Upper lobe of right lung (tissue), 1 donor: Measurements from ENCODE around the gene ADNP. TPM values are rescaled to one million over a fixed set of nuclear protein-coding genes. Genes with fewer than 3 reads are reported as not detected.
A peak's percentile ranks its signal among the peaks of the same experiment; 100 is the strongest.

Source experiments
- ATAC-seq: fragments of 200-7000 bp; cut with Tn5 transposase; one replicate; pipeline ENCODE4 v1.9.1; 2020; ENCODE audit warnings: mild to moderate bottlenecking, moderate library complexity
- DNase-seq: peaks from one replicate; pipeline ENCODE4 v3.0.0-alpha.2; 2020
- H3K27ac ChIP-seq: fragments of 200-600 bp; one replicate; pipeline ENCODE4 v1.8.0; 2022
- H3K27me3 ChIP-seq: fragments of 200-600 bp; one replicate; pipeline ENCODE4 v1.8.0; 2022; ENCODE audit warnings: mild to moderate bottlenecking
- H3K36me3 ChIP-seq: fragments of 200-600 bp; one replicate; pipeline ENCODE4 v1.8.0; 2022
- H3K4me1 ChIP-seq: fragments of 200-600 bp; one replicate; pipeline ENCODE4 v1.8.0; 2022
- H3K4me3 ChIP-seq: fragments of 200-600 bp; one replicate; pipeline ENCODE4 v1.8.0; 2022; ENCODE audit warnings: mild to moderate bottlenecking
- H3K9me3 ChIP-seq: fragments of 200-600 bp; one replicate; pipeline ENCODE4 v1.8.0; 2022
- CTCF ChIP-seq: fragments of 200-600 bp; IDR thresholded peaks from one replicate; pipeline ENCODE4 v1.8.0; 2022; ENCODE audit warnings: antibody characterized with exemption
- intact Hi-C: fragments of 100-400 bp; cut with DNase I; formaldehyde crosslinking; loops from one replicate; pipeline ENCODE4 v1.11.0; 2022
- total RNA-seq: library from RNA; stranded (reverse); fragmentation: NEBNext Ultra II Directional; extraction: Animal tissue kit (Norgen Biotek cat#: 25700); gene quantifications from one replicate; pipeline ENCODE4 v1.2.1, GENCODE V29; 2021
- donor health status: DM: no; HTN: yes; CAD: no; lungs with severe emphysema.

Gene ADNP
- total RNA-seq, 1 donor from 2014 or later: 54.1 TPM

- H3K4me3 ChIP-seq: peak overlapping the region; percentile 21
- intact Hi-C loops: no loop called here
- H3K27ac ChIP-seq: peak overlapping the region; percentile 11
- H3K4me1 ChIP-seq: peaks cover 9% of the 10 kb centered on the region
- H3K36me3 ChIP-seq: no peaks in the 10 kb centered on the region
- DNase-seq (no peak), ATAC-seq (peak; percentile 76)
- H3K27me3 ChIP-seq: no peaks in the 10 kb centered on the region
- no peak for TF ChIP-seq CTCF
- no peaks in the 10 kb centered on the region for H3K9me3 ChIP-seq
Measured at GRCh38 chr20:50848341-50848808, 82.9 kb downstream of the ADNP start.

GRCh38 chr20:50845566-50846215 lies 85.5 kb downstream of the ADNP start:
- DNase-seq (no peak), ATAC-seq (no peak)
- Histone ChIP-seq H3K27ac (no peak overlapping the region), H3K4me1 (peaks cover 9% of the 10 kb centered on the region), H3K4me3 (no peak overlapping the region), H3K36me3 (no peaks in the 10 kb centered on the region), H3K27me3 (no peaks in the 10 kb centered on the region), H3K9me3 (no peaks in the 10 kb centered on the region)
- intact Hi-C loops: no loop called here
- no peak for TF ChIP-seq CTCF

GRCh38 chr20:50844430-50845100 lies 86.7 kb downstream of the ADNP start:
- intact Hi-C loops: no loop called here
- H3K4me1 ChIP-seq: peaks cover 9% of the 10 kb centered on the region
- no peak overlapping the region for H3K4me3 ChIP-seq
- H3K9me3 ChIP-seq: no peaks in the 10 kb centered on the region
- no peak overlapping the region for H3K27ac ChIP-seq
- no peak for TF ChIP-seq CTCF
- ATAC-seq: no peak
- no peaks in the 10 kb centered on the region for H3K27me3 ChIP-seq
- DNase-seq: no peak
- H3K36me3 ChIP-seq: no peaks in the 10 kb centered on the region

GRCh38 chr20:50843331-50844276 lies 87.6 kb downstream of the ADNP start:
- intact Hi-C loops: no loop called here
- H3K9me3 ChIP-seq: no peaks in the 10 kb centered on the region

More at GRCh38 chr20:50843331-50844276, 87.6 kb downstream of the ADNP start:
- DNase-seq (no peak), ATAC-seq (no peak)
- Histone ChIP-seq H3K27me3 (no peaks in the 10 kb centered on the region), H3K4me1 (peaks cover 2% of the 10 kb centered on the region), H3K36me3 (no peaks in the 10 kb centered on the region), H3K27ac (no peak overlapping the region), H3K4me3 (no peak overlapping the region)
- no peak for TF ChIP-seq CTCF
